ENCODE measurements around the gene BMERB1.
"Not testable (repeated sequence)": the region's sequence is repeated elsewhere in the genome, so short reads cannot be mapped to it uniquely, and the experiment has no call there.

The BMERB1 gene

DNA sequence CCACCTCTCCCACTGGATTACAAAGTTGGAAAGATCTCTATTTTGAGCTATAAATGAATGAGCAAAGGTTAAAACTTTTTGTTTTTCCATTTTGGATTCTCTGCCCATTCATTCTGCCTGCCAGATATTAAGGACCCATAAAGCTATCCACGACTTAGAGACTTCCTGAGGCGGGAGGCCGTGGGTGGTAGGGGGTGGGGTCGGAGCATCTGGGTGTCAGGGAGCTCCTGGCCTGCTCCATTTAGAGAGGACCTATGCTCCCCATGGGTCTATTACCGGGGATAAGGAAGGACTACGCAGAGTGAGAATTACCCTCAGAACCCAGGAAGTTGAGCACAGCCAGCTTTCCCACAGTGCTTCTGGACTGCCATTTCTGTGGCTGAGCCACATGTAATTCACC lies 162.7 kb downstream of the BMERB1 start:
- DNase-seq = no peak

DNA sequence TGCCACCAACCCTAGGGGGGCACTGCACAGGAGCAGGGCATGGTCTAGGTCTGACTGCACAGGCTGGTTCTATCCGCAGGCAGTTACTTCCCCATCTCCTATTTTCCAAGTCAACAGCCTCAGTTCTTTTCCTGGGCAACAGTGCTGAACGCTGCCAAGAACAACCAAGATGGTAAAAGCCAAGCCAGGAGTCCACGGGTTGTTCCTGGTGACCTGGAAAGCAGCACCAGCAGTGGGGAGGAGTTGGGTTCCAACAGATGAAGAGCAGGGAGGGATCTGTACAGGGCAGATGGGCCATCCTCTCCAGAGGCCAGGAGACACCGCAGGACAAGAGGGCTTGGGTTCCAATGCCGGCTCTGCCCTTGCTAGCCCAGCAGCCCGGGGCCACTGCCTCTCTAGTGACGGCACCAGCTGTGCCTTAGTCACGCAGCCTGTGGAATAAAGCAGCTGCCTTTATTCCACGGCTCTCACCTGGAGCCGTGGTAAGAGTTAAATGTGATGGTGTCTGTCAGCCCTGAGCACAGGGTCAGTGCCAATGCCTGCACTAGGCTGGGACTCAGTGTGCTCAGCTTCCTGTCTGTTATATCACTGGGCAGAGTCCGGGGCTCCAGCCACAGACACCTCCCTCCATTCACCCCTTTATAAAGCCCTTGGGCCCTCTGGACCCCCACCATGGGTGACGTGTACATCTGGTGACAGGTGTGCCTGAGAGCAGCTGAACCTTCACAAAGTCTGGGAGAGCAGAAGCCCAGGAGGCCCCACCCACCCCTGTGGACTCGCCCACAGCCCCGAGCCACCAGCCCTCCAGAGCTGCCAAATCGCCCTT lies 163.6 kb downstream of the BMERB1 start:
- DNase-seq = no peak

DNA sequence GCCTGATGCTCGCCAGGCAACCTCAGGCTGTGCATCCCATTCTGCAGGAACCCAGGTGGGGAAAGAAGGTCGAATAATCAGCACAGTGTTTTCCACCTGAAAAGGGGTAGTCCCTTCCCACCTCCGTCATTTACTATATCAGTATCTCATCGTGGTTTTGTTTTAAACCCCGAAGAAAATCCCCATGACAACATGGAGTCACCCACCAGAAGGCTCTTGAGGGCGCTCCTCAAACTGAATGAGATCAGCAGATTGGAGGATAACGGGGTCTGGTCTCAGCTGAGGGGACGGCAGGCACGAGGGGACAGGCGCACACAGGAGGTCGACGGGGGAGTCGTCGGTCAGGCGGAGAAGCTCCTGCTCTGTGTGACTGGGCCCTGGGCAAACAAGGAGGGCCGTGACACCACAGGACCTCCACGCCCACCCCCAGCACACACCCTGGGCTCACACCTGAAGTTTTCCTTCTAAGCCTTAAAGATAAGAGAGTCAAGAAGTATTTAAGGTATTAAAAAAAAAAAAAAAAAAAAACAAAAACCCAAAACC lies 164.3 kb downstream of the BMERB1 start:
- no peak for DNase-seq

DNA sequence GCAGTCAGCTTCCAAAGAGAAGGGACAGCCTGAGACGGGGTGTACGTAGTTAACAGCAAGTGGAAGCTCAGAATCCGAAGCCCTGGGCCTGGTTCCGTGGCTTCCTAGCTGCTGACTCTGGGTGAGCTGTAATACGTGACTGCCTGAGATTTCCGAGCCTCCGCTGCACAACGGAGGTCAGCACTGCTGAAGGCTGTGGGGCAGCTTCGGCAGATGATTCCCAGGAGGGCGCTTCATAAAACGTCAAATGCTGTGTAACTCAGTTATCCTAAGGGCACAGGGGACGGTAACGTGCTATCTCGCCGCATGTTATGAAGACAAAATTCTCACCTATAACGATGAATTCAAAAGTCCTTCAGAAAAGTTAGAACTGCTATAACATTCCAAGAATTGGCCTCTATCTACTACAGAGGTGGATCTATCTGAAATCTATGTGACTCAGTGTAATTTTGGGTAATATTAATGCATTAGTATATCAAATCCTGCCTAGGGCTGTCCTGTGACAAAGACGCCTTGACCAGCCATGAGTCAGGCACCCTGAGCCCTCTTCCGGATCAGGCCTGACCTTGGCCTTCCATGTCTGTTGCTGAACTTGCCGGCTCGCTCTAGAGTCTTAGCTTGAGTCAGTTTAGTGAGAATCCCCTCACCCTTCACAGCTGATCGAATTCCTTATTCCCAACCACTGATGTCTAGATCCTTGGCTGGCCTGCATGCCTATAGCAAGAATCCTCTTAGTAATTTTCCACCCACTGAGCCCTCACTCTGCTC lies 165.1 kb downstream of the BMERB1 start:
- no peak for DNase-seq

DNA sequence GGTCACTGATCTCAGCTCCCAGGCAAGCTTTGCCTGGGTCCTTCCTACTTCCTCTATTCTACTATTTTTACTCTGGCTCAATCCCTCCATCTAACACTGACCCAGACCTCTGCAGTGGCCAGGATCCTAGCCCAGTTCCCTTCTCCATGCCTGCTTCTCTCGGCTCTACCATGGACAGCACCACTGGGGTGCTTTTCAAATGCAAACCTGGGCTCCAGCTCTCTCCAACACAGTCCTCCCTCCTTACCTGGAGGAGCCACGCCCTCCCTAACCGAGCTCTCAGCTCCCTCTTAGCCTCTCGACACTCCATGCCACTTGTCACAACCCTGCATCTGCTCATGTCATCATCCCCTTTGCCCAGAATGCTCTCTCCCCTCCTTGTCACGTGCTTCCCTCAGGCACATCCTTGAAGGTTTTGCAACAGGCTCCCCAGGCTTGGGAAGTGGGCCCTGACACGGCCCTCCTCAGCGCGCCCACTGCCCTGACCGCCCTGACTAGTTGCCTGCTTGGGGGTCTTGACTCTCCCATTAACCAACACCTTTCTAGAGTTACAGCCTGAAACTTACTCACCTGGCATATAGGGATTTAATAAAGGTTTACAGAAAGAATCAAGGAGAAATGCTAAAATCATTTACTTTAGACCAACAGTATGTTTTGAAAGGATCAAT lies 167.0 kb downstream of the BMERB1 start:
- DNase-seq = no peak

DNA sequence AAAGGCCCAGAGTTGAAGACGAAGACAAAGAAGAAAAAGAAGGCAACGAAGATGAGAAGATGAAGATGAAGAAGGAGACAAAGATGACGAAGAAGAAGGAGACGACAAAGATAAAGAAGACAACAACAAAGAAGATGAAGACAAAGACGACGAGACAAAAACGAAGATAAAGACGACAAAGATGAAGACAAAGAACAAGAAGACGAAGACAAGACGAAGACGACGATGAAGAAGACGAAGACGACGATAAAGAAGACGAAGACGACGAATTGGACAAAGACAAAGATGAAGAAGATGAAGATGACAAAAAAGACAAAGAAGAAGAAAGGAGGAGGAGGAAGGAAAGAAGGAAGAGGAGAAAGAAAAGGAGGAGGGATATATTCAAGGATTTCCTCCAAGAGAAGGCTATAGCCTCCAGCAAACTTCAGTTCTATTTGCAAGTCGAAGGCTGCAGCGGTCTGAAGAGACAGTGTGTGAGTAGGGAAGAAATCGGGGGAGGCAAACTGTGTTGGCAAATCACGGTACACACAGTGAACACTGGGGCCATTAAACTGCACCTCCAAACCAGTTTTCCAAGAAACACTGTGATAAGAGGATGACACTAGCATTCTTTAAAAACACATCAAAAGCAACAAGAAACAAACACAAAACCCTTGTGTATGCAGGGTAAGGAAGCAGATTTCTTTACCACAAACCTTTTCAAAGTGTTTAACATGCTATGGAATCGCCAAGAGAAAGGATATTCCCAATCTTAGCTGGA lies 168.1 kb downstream of the BMERB1 start:
- DNase-seq = no peak

DNA sequence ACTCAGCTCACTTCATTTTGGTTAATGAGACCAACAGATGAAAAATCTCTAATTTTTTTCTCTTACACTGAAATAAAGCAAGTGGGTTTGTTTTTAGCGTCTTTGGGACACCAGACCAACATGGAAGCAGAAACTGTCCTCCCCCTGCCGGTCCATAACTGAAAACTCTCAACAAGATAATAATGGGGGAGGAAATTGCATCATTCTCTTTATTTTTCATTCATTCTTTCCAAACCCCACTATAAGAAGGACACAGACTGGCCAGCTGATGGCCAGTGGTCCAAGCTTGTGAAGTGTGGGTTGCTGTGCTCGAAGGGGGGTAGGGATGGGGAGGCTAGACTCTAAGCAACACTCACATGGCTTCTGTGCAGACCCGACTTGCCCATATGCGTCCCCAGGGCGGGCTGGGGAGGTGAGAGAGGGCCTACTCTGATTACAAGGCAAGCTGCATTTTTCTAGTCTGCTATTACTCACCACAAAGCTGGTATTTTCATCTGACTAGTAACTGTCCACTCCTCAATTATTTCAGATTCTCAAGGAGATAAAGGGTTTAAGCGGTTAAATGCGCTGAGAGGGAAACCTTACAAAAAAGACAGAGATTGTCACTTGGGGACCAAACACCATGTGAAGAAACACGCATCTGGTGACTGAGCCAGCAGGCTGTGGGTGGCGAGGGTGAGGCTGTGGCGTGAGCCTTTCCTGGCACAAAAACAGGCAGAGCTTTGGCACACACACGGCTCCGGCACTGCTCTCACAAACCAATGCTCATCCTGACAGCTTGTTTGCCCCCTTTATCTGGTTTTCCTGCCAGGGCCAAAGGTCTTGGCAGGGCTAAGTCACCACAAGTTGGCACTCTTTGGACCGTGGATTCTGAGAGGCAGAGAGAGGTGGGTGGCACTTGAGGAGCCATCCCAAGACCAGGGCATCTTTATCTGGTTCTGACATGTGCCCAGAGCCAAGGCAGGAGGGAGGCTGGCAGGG lies 170.4 kb downstream of the BMERB1 start:
- no peak for DNase-seq

DNA sequence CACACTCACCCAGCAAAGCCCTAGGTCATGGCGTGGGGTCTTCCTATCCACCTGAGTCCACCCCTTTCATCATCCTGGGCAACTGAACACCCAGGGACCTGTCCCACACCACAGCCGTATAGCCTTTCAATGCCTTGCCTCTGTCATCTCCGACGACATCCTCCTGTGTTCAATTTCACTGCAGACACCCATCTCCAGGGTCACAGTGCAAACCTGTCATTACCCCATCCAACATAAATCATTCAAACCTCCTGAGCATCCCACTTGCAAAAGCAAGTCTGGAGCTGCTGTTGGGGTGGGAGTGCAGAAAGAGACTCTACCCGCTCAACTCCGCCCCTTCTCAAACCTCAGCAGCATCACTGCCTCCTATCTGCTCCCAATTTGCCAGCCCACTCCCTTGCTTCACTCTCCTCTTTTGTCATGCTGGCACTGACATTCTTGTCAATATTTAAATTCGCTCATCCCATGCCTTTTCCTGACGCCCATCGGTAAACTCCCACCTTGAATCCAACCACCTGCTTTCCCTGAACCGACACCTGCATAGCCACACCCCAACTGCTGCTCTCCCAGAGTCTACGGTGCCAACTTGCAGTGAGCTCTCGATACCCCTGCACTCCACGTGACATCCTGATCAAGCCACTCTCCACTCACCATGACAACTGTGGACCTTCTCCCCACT lies 171.6 kb downstream of the BMERB1 start:
- DNase-seq = no peak

DNA sequence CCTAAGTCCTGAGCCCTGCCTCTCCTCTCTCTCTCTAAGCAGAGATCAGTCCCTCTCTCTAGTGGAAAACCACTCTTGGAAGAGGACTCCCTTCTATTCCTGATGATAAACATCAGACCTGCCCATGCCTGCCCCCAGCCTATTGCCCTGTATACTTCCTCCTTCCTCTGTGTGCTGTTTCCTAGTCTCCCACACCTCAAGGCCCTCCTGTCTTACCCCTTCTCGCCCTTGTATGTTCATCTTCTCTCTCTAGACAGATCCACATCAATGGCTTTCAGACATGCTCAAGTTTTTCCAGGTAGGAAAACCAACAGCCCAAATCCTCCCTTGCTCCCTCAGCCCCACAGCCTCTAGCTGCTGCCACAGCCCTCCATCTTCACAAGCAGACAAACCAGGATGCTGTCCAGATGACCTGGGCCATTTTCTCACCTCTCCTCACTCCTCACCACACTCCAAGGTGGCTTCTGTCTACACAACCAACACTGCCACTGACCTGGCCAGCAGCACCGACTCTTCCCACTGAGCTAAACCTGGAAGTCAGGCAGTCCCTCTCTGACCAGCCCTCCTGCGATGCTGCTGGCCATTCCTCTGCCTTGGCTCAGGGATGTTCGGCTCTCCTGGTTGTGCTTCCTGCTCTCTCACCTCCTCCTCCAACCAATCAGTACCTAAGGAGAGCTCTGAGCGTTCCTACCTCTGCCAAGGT lies 172.3 kb downstream of the BMERB1 start:
- no peak for DNase-seq

DNA sequence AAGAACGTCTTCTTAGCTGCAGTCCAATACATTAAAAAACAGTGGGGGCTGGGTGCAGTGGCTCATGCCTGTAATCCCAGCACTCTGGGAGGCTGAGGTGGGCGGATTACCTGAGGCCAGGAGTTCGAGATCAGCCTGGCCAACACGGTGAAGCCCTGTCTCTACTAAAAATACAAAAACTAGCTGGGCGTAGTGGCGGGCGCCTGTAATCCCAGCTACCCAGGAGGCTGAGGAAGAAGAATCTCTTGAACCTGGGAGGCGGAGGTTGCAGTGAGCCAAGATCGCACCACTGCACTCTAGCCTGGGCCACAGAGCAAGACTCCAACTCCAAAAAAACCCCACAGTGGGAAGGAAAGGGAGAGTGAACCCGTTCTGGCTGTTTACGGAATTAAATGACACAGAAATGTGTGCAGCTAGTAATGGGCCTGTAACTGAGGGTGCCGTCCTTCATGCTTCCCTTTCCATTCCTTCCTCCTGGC lies 172.9 kb downstream of the BMERB1 start:
- DNase-seq = not testable (repeated sequence)

DNA sequence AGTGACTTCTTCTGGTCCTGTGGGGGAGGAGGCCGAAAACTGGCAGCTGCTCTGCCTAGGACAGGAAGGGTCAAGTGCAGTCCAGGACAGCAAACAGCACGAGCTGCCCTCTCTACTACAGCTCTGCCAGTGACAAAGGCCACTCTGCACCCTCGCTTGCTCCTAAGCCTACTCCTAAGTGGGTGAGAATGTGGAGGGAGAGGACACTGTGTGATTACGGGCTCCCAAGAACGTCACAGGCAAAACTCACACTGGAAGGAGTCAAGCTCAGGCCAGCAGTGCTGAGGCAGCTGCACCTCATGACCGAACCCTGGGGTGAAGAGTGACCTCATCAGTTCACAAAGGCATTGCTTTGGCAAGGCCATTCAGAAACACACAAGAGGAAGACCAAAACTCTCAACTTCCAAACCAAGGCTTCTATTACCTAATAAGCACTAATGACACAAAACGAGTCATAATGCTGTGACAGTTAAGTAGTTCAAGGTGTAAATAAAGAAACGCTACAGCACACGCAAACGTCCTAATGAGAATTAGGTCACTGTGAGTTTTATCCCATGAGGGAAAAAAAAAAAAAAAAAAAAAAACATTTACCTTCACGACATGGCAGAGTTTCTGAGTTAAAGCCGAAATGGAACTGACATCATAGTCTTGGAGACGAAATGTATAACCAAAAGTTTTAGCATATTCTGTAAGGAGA lies 173.5 kb downstream of the BMERB1 start:
- DNase-seq = no peak

DNA sequence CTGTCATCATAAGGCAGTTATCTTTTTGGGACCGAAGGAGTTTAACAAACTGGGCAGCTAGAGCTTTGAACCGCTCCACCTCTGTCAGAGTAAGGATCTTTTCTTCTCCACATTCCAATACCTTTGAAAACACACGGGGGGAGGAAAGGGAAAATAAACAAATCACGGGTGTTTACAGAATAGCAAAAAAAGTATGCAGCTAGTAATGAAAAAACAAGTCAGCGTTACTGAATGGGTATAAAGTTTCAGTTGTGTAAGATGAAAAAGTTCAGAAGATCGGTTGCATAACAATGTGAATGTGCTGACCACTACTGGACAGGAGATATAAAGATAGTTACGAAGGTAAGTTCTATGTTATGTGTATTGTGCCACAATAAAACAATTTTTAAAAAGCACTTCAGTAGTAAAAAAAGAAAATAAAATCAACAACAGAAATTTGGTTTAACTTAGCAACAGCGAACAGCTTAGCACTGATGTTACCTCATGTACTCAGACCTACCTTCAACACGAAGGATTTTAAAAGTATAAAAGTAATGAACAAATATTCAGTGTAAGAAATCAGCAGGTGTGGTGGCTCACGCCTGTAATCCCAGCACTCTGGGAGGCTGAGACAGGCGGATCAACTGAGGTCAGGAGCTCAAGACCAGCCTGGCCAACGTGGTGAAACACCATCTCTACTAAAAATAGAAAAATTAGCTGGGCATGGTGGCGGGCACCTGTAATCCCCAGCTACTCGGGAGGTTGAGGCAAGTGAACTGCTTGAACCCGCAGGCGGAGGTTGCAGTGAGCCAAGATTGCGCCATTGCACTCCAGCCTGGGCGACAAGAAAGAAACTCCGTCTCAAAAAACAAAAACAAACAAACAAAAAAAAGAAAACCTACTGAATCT lies 174.3 kb downstream of the BMERB1 start:
- DNase-seq = no peak

DNA sequence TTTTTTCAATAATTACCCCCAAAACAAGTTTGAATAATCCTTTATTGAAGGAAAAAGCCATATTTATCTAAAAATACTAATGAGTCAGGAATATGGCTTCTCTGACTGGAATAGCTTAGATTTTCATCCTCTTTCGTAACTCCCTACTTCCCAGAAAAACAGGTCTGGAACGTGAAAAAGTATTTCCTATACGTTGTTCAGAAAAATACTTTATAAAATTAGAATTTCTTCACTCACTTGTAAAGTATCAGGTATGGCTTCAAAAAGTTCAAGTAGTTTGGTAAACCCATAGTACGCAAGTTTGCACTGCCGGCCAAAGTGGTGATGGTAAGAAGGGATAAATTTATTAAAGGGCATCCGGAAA lies 174.9 kb downstream of the BMERB1 start:
- no peak for DNase-seq

DNA sequence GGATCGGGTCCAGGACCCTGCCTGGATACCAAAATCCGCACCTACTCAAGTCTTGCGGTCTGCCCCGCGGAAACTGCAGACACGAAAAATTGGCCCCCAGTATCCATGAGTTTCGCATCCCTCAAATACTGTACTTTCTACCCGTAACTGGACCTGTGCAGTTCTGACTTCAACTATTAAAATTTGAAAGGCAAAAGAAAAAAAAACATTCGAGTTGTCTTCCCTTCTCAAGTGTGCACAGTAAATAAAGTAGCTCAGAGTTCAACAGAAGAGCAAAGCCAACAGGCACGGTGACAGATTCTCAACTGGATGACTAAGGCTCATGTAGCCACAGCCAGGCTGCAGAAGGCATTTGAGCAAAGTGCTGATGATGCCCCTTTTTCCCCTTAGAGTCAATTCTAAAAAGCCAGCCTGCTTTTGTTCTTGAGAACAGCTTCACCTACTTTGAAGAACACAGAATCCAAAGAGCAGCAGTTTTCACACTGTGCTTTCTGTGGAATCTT lies 176.0 kb downstream of the BMERB1 start:
- no peak for DNase-seq

DNA sequence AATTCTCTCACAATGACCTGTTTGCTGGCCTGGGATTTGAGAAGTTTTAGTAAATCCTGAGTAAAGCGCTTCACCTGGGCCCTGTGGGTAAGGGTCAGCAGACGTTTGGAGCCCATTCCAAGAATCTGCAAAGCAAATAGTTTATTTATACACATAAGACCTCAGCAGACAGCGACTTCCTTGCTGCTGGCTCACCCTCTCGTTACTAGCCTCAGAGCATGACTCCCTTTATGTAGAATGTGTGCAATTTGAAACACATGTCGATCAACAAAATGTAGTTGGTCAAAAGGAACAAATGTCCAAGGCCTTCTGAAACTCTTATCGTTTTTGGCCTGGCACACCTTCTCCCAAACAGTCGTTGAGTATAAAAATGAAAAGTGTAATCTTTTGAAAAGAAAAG lies 177.2 kb downstream of the BMERB1 start:
- no peak for DNase-seq

DNA sequence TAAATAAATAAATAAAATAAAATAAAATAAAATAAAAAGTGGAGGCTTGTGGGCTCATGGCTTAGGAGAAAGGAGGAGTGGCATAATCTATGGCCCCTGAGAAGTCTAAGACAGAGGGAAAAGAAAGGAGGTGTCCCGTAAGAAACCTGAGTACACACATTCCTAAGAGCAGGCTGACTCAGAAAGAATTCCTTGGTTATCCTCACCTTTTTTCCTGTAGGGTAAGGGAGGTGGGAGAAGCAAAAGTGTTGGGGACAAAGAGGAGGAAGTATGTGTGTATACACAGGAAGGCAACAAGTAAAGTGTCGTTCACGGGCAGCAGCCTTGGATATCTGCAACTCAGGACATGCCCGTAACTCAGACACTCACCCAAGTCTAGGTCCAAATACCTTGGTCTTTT lies 179.3 kb downstream of the BMERB1 start:
- DNase-seq = no peak

DNA sequence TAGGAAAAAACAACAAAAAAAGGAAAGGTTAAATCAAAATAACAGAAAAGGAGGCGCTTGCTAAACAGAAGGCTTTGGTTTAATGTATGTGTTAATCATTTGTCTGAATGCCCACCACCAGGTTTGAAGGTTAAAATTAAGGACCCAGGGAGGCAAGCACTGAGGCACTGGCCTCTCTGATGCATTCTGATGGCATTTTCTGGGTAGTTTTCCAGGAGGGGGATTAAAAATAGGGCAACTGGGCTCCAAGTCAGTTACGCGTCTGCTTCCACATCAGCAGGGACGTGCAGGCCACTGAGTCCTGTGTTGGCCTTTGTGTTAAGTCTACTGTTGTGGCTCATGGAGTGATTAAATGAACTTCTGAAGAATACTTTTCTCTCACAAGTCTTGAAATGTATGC lies 181.6 kb downstream of the BMERB1 start:
- no peak for DNase-seq

All from T-helper 9 cell (primary cell).